NB4 (cell line): ENCODE measurements around the gene GAS2L2.

ENCODE experiments used
- POLR2A ChIP-seq: IDR thresholded peaks from 2 replicates; pipeline ENCODE4 v1.6.1; 2011; ENCODE audit warnings: mild to moderate bottlenecking; ENCODE audit not compliant: insufficient read length; ENCODE audit errors: extremely low read depth
- TF ChIP-seq, protein P1 (sequence below): IDR thresholded peaks from one replicate; pipeline ENCODE4 v1.5.1; 2012; ENCODE audit warnings: low read depth, low read length

DNA sequence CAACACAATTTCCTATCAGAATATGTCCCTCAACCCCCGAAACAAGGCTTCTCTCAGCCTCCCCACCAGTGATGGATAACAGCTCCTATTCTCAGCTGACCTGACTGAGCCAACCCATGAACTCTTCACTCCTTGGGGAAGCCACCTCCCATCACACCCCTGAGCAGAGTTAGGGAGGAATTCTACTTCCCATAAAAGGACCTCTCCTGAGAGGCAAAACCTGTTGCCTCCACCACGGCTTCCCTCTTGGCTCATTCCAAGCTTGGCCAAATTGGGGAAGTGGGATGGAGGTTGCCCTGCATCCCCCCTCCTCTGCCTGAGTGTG lies 27.3 kb downstream of the GAS2L2 start:
- no peak for TF ChIP-seq POLR2A
- TF ChIP-seq, protein P1, sequence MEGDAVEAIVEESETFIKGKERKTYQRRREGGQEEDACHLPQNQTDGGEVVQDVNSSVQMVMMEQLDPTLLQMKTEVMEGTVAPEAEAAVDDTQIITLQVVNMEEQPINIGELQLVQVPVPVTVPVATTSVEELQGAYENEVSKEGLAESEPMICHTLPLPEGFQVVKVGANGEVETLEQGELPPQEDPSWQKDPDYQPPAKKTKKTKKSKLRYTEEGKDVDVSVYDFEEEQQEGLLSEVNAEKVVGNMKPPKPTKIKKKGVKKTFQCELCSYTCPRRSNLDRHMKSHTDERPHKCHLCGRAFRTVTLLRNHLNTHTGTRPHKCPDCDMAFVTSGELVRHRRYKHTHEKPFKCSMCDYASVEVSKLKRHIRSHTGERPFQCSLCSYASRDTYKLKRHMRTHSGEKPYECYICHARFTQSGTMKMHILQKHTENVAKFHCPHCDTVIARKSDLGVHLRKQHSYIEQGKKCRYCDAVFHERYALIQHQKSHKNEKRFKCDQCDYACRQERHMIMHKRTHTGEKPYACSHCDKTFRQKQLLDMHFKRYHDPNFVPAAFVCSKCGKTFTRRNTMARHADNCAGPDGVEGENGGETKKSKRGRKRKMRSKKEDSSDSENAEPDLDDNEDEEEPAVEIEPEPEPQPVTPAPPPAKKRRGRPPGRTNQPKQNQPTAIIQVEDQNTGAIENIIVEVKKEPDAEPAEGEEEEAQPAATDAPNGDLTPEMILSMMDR, result no peak
